ENCODE measurements around the gene PIK3AP1. TPM values are rescaled to one million over a fixed set of nuclear protein-coding genes. Genes with fewer than 3 reads are reported as not detected.

Gene PIK3AP1
- total RNA-seq, 1 experiment from 2014 or later = 7.1 TPM

GRCh38 chr10:96573036-96573435 is 147.3 kb downstream of the PIK3AP1 start:
- no peak overlapping the region for H2AFZ ChIP-seq (ENCODE audit: low read depth, low read length, poor library complexity, severe bottlenecking)
- ATAC-seq (no peak), DNase-seq (ENCODE audit: low read depth, low spot score) (no peak)
- no peaks in the 10 kb centered on the region for H3K9me2 ChIP-seq (ENCODE audit: insufficient read depth)
- no peaks in the 10 kb centered on the region for H3K27me3 ChIP-seq (ENCODE audit: insufficient read depth, low read length)
- ChIA-PET POLR2A (no interaction called here), RAD21 (ENCODE audit: low non-redundant PET in 1 of 2, low total read pairs in 2 of 2, uncharacterized antibody in 2 of 2, unreplicated experiment in 2 of 2) (no interaction called here), CTCF (no interaction called here)
- H3K4me3 ChIP-seq (replicated peaks in 1 of 2; ENCODE audit: low read depth in 1 of 2, low read length in 2 of 2) = no peak overlapping the region
- BruUV-seq (replicated peaks) = TSS peak; percentile 3
- H3K79me2 ChIP-seq (ENCODE audit: insufficient read depth, low read length) = peaks cover 99% of the 10 kb centered on the region
- TF ChIP-seq JUND (IDR thresholded peaks at IDR 0.05) (no peak), SRF (IDR thresholded peaks at IDR 0.05; ENCODE audit: low read depth) (no peak), POLR2AphosphoS5 (IDR thresholded peaks at IDR 0.05; ENCODE audit: low read depth, low read length) (no peak), YY1 (IDR thresholded peaks at IDR 0.05; ENCODE audit: extremely low read depth, insufficient replicate concordance, low read depth, low read length) (no peak), CEBPB (IDR thresholded peaks at IDR 0.05; ENCODE audit: low read depth) (no peak), POLR2A (IDR thresholded peaks at IDR 0.05; ENCODE audit: borderline replicate concordance, extremely low read depth, insufficient read depth, insufficient read length) (no peak), EZH2 (IDR thresholded peaks at IDR 0.05) (no peak), CBX3 (IDR thresholded peaks at IDR 0.05; ENCODE audit: low read depth) (no peak), EZH2phosphoT487 (IDR thresholded peaks at IDR 0.05; ENCODE audit: borderline replicate concordance) (no peak), ZFX (IDR thresholded peaks at IDR 0.05) (no peak), FOSL1 (IDR thresholded peaks at IDR 0.05; ENCODE audit: low read depth) (no peak), MAX (IDR thresholded peaks at IDR 0.05) (no peak), EGR1 (IDR thresholded peaks at IDR 0.05; ENCODE audit: low read depth) (no peak), ZNF274 (IDR thresholded peaks at IDR 0.05; ENCODE audit: low read depth, low read length) (no peak), ATF3 (IDR thresholded peaks at IDR 0.05) (no peak), ZBTB33 (IDR thresholded peaks at IDR 0.05; ENCODE audit: extremely low read depth, insufficient replicate concordance, low read length) (no peak)
- no peaks in the 10 kb centered on the region for H3K4me1 ChIP-seq (ENCODE audit: control insufficient read depth in 1 of 2, insufficient read depth in 2 of 2, low read length in 2 of 2)
- intact Hi-C loops (cut with micrococcal nuclease) = no loop called here
- H3K9me3 ChIP-seq (ENCODE audit: control insufficient read depth in 1 of 2, insufficient read depth in 1 of 2, low read depth in 1 of 2, low read length in 2 of 2) = no peaks in the 10 kb centered on the region
- peaks cover 34% of the 10 kb centered on the region; the same call in 1 of the 2 replicates for H4K20me1 ChIP-seq (ENCODE audit: insufficient read depth)
- no peak overlapping the region for H3K9ac ChIP-seq (ENCODE audit: low read length)
- H3K36me3 ChIP-seq (ENCODE audit: control insufficient read depth in 1 of 2, insufficient read depth in 2 of 2, low read length in 2 of 2) = peaks cover 4 to 6% of the 10 kb centered on the region in 2 experiments; a peak in 2 of 4 replicates
- H3K4me2 ChIP-seq (ENCODE audit: low read length) = no peak overlapping the region
- H3K27ac ChIP-seq (ENCODE audit: low read depth, low read length) = no peak overlapping the region

Measured in HCT116 (cell line).